GM11168 (cell line): Measurements from ENCODE around the gene MRTFA.
"Not testable (repeated sequence)": the region's sequence is repeated elsewhere in the genome, so short reads cannot be mapped to it uniquely, and the experiment has no call there.

ENCODE experiments used
- in situ Hi-C: fragments of 300-500 bp; cut with MboI; formaldehyde crosslinking; loops from one replicate; pipeline ENCODE4 v1.12.0; 2022; ENCODE audit warnings: low sequenced_read_pairs; ENCODE audit not compliant: unreplicated experiment

Gene MRTFA

GRCh38 chr22:40661671-40662070, 25.2 kb upstream of the MRTFA start:
- in situ Hi-C loops: no loop called here

GRCh38 chr22:40660730-40661129, 24.2 kb upstream of the MRTFA start:
- in situ Hi-C loops: no loop called here

- in situ Hi-C loops: no loop called here
These were observed 22.6 kb upstream of the MRTFA start for GRCh38 chr22:40659166-40659565.

- in situ Hi-C loops: not testable (repeated sequence)
These were observed 20.1 kb upstream of the MRTFA start for GRCh38 chr22:40656651-40657050.

GRCh38 chr22:40655941-40656340, 19.4 kb upstream of the MRTFA start:
- in situ Hi-C loops: not testable (repeated sequence)

- in situ Hi-C loops: no loop called here
These were observed 18.1 kb upstream of the MRTFA start for GRCh38 chr22:40654522-40655167.

- in situ Hi-C loops: no loop called here
These were observed 16.8 kb upstream of the MRTFA start for GRCh38 chr22:40653361-40653760.

- in situ Hi-C loops: no loop called here
These were observed 15.3 kb upstream of the MRTFA start for GRCh38 chr22:40651563-40652501.

GRCh38 chr22:40651057-40651456, 14.5 kb upstream of the MRTFA start:
- in situ Hi-C loops: no loop called here

GRCh38 chr22:40648386-40648785, 11.9 kb upstream of the MRTFA start:
- in situ Hi-C loops: loop anchor here (5.0 to 10.0 kb wide), 2 partner anchors 116 to 204 kb away; no protein-coding TSS in a partner anchor

GRCh38 chr22:40645579-40646197, 9.2 kb upstream of the MRTFA start:
- in situ Hi-C loops: loop anchor here (5.0 to 10.0 kb wide), 2 partner anchors 113 to 201 kb away; no protein-coding TSS in a partner anchor

- in situ Hi-C loops: loop anchor here (10.0 kb wide), 1 partner anchor 198 kb away; no protein-coding TSS in a partner anchor
These were observed 5.8 kb upstream of the MRTFA start for GRCh38 chr22:40642316-40642715.

- in situ Hi-C loops: loop anchor here (10.0 kb wide), 1 partner anchor 196 kb away; no protein-coding TSS in a partner anchor
These were observed 4.8 kb upstream of the MRTFA start for GRCh38 chr22:40641269-40641668.

- in situ Hi-C loops: no loop called here
These were observed 1.7 kb upstream of the MRTFA start for GRCh38 chr22:40638261-40638660.

GRCh38 chr22:40637183-40638150, 948 bp upstream of the MRTFA start:
- in situ Hi-C loops: no loop called here

GRCh38 chr22:40635940-40636379, 559 bp downstream of the MRTFA start:
- in situ Hi-C loops: no loop called here

- in situ Hi-C loops: no loop called here
These were observed 1.2 kb downstream of the MRTFA start for GRCh38 chr22:40635043-40635939.

GRCh38 chr22:40634119-40634903, 2.2 kb downstream of the MRTFA start:
- in situ Hi-C loops: no loop called here
